ENCODE data around the gene RAD23B. TPM values are rescaled to one million over a fixed set of nuclear protein-coding genes. Genes with fewer than 3 reads are reported as not detected.
A peak's percentile ranks its signal among the peaks of the same experiment; 100 is the strongest.
"Not testable (repeated sequence)": the region's sequence is repeated elsewhere in the genome, so short reads cannot be mapped to it uniquely, and the experiment has no call there.

The RAD23B gene
- total RNA-seq, 4 donors from 2014 or later = 87.3 to 98.6 (median 93.1) TPM

DNA sequence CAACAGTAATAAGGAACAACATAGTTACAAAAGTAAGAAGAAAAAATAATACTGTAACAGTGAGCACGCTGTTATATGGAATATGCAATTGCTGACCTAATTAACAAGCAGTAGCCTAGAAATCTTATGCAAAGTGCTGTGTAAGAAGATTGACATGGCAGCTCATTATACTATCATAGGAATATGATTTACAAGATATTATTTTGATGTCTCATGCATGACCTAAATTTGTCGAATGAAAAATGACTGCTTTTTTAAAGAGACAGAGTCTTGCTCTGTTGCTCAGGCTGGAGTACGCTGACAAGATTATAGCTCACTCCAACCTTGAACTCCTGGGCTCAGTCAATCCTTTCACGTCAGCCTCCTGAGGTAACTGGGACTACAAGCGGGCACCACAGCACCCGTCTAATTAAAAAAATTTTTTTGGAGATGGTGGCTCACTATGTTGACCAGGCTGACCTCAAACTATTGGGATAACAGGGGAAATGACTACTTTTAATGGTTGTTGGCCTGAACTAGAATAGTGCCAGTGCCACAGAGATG is 10.5 kb downstream of the RAD23B start:
- H3K4me1 ChIP-seq = peaks cover 0 to 67% (median 19%) of the 10 kb centered on the region in 4 donors
- no peak for DNase-seq (ENCODE audit: low spot score in 2 of 2)
- H3K27ac ChIP-seq = no peak overlapping the region
- TF ChIP-seq POLR2A (IDR thresholded peaks at IDR 0.05) = no peak
- TF ChIP-seq EP300 (IDR thresholded peaks at IDR 0.05) = no peak
- no peak for TF ChIP-seq CTCF (IDR thresholded peaks at IDR 0.05)
- no peaks in the 10 kb centered on the region for H3K27me3 ChIP-seq
- no peaks in the 10 kb centered on the region for H3K36me3 ChIP-seq
- no peak overlapping the region for H3K4me3 ChIP-seq
- 82 to 83% methylated on average over 6 of the region's 6 CpGs for WGBS, 2 donors
- no peaks in the 10 kb centered on the region for H3K9me3 ChIP-seq

DNA sequence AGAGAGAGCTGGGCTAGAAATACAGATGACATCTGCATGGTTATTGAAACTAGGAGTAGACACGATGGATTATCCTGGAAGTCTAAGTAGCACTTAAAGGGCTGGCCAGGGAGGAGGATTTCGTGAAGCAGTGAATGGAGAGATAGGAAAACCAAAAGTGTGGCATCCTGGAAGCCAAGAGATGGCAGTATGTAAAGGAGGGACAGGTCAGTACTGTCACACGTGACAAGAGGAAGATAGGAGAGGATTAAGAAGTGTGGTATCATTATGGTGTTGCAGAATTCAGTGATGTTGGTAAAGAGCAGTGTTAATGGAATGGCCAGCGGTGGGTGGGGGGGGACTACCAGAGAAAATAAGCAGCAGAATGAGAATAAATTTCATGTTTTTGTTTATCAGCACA is 11.7 kb downstream of the RAD23B start:
- Histone ChIP-seq H3K9me3 (no peaks in the 10 kb centered on the region), H3K36me3 (no peaks in the 10 kb centered on the region), H3K4me3 (no peak overlapping the region), H3K27ac (no peak overlapping the region), H3K27me3 (no peaks in the 10 kb centered on the region), H3K4me1 (peaks cover 0 to 68% (median 27%) of the 10 kb centered on the region in 4 donors)
- no peak for TF ChIP-seq CTCF (IDR thresholded peaks at IDR 0.05)
- no peak for TF ChIP-seq EP300 (IDR thresholded peaks at IDR 0.05)
- WGBS, 2 donors = 76 to 78% methylated on average over 4 of the region's 4 CpGs
- DNase-seq (ENCODE audit: low spot score in 2 of 2) = no peak

DNA sequence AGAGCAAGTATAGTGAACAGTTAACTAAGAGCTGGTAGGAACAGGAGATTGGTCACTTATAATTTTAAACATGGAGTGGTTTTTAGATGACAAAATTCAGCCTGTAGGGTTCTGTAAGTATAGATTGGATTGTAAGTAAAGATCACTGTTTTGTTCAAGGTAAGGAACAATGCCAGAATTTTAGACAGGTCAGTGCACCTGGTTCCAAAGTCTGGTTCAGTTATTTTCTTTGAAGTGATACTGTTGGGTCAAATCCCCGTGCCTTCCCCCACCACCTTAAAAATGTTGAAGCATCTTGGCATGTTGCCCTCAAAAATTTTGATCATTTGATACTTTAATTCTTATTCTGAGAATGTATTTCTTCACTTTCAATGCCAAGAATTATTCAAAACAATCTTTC is 12.9 kb downstream of the RAD23B start:
- no peak overlapping the region for H3K4me3 ChIP-seq
- peaks cover 0 to 66% (median 22%) of the 10 kb centered on the region in 4 donors for H3K4me1 ChIP-seq
- H3K9me3 ChIP-seq = no peaks in the 10 kb centered on the region
- no peak for DNase-seq (ENCODE audit: low spot score in 2 of 2)
- no peak for TF ChIP-seq CTCF (IDR thresholded peaks at IDR 0.05)
- no peak for TF ChIP-seq EP300 (IDR thresholded peaks at IDR 0.05)
- TF ChIP-seq POLR2A (IDR thresholded peaks at IDR 0.05) = no peak
- no peaks in the 10 kb centered on the region for H3K27me3 ChIP-seq
- WGBS, 2 donors = 41 to 45% methylated on average over 1 of the region's 1 CpG
- peak overlapping the region in 1 of 4 donors; percentile 66 for H3K27ac ChIP-seq
- no peaks in the 10 kb centered on the region for H3K36me3 ChIP-seq

DNA sequence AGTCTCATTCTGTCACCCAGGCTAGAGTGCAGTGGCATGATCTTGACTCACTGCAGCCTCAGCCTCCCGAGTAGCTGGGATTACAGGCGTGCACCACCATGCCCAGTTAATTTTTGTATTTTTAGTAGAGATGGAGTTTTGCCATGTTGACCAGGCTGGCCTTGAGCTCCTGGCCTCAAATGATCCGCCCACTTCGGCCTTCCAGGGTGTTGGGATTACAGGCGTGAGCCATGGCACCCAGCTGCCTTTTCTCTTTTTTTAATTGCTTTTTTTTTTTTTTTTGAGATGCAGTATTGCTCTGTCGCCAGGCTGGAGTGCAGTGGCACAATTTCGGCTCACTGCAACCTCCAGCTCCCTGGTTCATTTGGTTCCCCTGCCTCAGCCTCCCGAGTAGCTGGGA is 13.5 kb downstream of the RAD23B start:
- peaks cover 0 to 66% (median 19%) of the 10 kb centered on the region in 4 donors for H3K4me1 ChIP-seq
- 90 to 96% methylated on average over 8 of the region's 8 CpGs for WGBS, 2 donors
- H3K9me3 ChIP-seq = not testable (repeated sequence)

GRCh38 chr9:107299437-107299836 is 16.4 kb downstream of the RAD23B start:
- TF ChIP-seq POLR2A (IDR thresholded peaks at IDR 0.05) (no peak), EP300 (IDR thresholded peaks at IDR 0.05) (no peak), CTCF (IDR thresholded peaks at IDR 0.05) (no peak)
- H3K27ac ChIP-seq = no peak overlapping the region
- WGBS, 2 donors = 28 to 33% methylated on average over 1 of the region's 1 CpG

More for the DNA sequence above, 13.5 kb downstream of the RAD23B start:
- DNase-seq (ENCODE audit: low spot score in 2 of 2); H3K36me3 ChIP-seq; H3K27ac ChIP-seq; H3K4me3 ChIP-seq; H3K27me3 ChIP-seq: not testable (repeated sequence)

GRCh38 chr9:107306308-107306707 is 23.2 kb downstream of the RAD23B start:
- TF ChIP-seq POLR2A (IDR thresholded peaks at IDR 0.05) = no peak
- TF ChIP-seq EP300 (IDR thresholded peaks at IDR 0.05) = no peak
- no peak for TF ChIP-seq CTCF (IDR thresholded peaks at IDR 0.05)
- Histone ChIP-seq H3K27ac (no peak overlapping the region), H3K4me1 (peaks cover 0 to 18% (median 0%) of the 10 kb centered on the region in 4 donors), H3K9me3 (no peaks in the 10 kb centered on the region), H3K27me3 (no peaks in the 10 kb centered on the region), H3K4me3 (no peak overlapping the region), H3K36me3 (peaks cover 0 to 48% (median 0%) of the 10 kb centered on the region in 3 donors)
- no peak for DNase-seq (ENCODE audit: low spot score in 2 of 2)
- WGBS, 2 donors = 93% methylated on average over 2 of the region's 2 CpGs

More at GRCh38 chr9:107299437-107299836, 16.4 kb downstream of the RAD23B start:
- DNase-seq (ENCODE audit: low spot score in 2 of 2) = no peak
- Histone ChIP-seq H3K4me1 (peaks cover 0 to 46% (median 13%) of the 10 kb centered on the region in 4 donors), H3K4me3 (no peak overlapping the region), H3K36me3 (peaks cover 0 to 3% (median 0%) of the 10 kb centered on the region in 3 donors), H3K9me3 (no peaks in the 10 kb centered on the region), H3K27me3 (no peaks in the 10 kb centered on the region)

All from tibial nerve (tissue), 4 donors.